HG03064 (cell line): ENCODE results near the gene SLC43A2.

ENCODE experiments used
- ATAC-seq: cut with Tn5 transposase; IDR thresholded peaks from one replicate; pipeline ENCODE4 v1.9.1; 2021; ENCODE audit warnings: low read depth; ENCODE audit not compliant: unreplicated experiment

The SLC43A2 gene

DNA sequence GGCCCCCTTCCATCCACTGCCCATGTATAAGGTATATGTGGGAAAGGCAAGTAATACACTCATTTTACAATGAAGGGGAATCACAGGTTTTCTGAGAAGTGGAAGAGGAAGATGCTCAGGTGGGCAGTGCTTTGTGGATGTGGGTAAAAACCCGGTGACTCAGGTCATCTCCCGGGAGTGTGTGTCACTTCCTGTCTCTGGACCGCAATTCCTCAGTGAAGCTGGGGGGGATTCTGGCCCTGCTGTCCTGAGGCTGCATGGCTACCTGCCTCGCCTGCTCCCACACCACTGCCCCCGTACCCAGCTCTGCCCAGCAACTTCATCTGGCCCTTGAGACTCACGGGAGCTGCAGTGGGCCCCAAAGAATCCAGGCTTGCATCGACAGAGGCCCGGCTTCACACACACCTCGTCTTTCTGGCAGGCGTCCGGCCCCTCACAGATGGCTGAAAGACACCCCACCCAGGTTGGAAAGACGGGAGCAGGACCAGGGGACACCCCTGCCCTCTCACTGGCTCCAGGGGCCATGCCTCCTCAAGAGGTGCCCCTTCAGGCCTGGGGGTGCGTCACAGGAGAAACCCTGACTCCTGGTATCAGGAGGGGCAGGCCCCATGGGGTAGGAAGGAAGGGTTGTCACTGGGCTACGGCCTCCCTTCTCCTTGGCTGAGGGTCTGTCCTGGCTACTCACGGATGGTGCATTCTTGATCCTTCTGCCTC, 16.0 kb upstream of the SLC43A2 start:
- ATAC-seq: no peak

DNA sequence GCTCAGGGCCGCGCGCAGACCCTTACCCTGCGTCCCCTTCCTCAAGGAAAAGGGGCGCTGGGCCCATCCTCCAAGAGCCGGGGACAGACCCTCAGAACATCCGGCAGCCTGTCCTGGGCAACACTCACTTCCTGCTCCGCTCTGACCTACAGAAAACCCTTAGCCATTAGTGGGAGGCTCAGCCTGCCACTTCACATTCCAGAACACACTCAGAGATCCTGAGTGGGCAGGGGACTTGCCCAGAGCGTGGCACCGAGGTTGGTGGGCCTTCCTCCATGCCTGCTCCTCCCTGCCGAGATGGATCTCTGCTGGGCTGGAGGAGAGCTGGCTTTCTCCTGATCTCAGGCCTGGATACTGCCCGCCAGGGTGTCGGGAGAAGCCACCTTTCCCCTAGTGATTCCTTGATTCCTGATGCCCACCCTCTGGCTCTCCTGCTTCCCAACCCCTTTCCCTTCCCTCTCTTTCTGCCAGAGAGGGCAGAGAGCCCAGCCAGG, 15.4 kb upstream of the SLC43A2 start:
- no peak for ATAC-seq

DNA sequence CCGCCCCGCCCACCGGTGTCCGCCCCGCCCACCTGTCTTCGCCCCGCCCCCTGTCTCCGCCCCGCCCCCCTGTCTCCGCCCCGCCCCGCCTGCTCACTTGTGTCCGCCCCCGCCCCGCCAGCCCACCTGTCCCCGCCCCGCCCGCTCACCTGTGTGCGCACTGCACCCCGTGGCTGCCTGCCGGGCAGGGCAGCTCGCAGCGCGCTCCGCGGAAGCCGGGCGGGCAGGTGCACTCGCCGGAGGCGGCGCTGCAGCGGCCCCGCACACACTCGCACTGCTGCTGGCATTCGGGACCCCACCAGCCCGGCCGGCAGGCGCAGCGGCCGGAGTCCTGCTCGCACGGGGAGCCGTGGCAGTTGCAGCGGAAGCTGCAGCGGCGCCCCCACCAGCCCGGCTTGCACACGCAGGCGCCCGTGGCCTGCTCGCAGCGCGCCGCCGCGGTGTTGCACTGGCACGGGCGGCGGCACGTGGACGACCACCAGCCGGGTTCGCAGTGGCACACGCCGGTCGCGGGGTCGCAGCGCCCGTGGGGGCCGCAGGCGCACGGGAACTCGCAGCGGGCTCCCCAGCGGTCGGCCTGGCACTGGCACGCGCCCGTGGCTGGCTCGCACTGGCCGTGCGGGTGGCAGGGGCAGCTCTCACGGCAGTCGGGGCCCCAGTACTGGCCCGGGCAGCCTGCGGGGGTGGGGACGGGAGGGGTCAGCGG, 14.8 kb upstream of the SLC43A2 start:
- ATAC-seq: no peak

DNA sequence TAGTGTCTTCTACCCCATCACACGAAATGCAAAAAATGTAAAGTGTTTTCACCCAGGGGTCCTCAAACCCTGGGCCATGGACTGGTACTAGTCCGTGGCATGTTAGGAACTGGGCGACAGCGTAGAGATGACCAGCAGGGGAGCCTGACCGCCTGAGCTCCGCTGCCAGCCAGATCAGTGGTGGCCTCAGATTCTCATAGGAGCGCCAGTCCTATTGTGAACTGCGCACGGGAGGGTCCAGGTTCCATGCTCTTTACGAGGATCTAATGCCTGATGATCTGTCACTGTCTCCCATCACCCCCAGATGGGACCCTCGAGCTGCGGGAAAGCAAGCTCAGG, 12.4 kb upstream of the SLC43A2 start:
- no peak for ATAC-seq

DNA sequence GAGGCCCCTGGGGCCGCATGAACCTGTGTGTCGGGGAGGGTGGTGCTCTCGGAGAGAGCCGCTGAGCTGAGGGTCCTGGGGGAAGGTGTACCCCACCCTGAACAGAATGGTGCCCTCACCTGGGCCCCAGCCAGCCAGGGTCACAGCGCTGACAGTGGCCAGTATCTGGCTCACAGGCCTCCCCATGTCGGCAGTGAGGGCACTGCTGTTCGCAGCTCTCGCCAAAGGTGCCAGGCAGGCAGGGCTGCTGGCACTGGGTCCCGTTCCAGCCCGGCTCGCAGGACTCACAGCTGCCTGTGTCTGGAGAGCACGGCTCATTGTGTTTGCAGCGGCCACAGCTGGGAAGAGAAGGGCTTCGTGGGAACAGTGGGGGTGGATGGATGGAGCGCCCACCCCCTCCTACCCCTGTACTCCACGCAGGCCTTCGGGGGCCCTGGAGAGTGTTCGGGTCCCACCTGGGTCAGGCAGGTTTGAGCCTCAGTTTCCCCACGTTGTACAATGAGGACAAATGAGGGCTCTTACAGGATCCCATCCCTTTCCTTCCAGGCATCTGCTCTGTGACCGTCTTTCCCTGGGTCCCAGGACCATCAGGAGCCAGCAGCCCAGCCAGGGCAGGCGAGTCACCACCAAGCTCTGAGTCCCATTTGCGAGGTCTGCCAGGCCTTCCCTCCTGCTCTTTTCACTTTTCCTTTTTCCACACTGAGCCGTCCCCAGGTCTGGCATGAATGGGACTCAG, 11.9 kb upstream of the SLC43A2 start:
- ATAC-seq: no peak

DNA sequence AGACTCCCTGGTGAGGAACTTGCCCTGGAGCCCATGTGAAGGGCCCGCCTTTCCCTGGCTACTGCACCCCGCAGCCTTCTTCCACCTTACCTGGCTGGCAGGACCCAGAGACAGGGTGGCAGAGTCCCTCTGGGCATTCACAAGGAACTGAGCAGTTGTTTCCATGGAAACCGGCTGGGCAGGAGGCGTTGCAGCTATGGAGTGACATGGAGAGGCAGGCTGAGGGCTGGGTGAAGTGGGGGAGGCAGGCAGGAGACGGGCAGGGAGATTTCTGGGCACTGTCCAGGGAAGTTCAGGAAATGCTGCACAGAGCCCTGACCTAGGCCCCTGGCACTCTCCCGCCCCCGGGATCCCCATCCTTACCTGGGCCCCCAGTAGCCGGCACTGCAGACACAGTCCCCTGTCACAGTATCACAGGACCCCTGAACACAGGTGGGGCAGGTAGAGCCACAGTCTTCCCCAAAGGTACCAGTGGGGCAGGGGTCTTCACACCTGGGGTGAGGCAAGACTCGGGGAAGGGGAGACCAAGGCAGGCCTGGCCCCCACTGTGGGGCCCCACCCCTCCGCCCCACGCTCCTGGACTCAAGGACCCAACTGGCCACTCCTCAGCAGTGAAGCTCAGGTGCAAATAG, 11.0 kb upstream of the SLC43A2 start:
- ATAC-seq: no peak

DNA sequence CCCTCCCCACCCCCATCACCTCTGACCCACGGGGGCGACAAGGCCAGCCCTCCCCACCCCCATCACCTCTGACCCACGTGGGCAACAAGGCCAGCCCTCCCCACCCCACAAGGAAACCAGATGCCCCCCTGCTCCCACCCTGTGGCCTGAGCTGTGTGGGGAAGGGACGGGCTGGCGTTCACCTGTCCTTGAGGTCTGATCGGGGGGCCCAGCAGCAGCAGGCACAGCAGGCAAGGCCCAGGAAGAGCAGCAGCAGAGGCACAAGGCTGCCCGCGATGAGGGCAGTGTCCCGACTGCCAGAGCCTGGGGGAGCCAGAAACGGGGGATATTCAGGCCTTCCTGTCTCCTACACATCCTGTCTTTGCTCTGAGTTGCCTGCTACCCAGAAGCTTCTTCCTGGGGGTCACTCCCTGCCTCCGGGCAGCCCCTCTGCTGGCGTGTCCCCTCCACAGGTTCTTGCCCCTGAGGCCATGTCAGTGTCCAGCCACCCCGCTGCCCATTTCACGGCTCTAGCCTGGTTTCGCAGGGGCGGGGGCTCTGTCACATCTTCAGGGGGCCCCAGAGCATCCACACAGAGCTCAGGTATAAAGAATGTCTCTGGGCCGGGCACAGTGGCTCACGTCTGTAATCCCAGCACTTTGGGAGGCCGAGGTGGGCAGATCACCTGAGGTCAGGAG, 10.1 kb upstream of the SLC43A2 start:
- no peak for ATAC-seq

DNA sequence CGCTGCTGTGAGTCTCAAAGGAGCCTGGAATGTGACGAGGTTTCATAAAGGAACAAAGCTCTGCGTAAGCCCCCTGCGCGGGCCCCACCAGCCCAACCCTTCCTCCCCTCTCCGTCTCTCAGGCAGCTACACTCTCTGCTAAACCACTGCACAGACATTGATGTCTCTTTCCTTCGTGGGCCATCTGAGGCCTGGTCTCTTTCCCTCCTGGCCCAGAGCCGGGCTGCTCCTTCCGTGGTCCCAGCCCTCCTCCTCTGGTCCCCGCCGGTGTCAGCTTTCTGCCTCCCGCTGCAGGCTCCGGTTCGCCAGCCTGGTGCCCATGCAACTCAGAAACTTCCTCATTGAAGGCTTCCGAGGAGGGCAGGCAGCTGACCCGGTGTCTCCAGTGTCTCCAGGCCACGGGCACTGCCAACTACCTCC, 9.5 kb upstream of the SLC43A2 start:
- no peak for ATAC-seq

DNA sequence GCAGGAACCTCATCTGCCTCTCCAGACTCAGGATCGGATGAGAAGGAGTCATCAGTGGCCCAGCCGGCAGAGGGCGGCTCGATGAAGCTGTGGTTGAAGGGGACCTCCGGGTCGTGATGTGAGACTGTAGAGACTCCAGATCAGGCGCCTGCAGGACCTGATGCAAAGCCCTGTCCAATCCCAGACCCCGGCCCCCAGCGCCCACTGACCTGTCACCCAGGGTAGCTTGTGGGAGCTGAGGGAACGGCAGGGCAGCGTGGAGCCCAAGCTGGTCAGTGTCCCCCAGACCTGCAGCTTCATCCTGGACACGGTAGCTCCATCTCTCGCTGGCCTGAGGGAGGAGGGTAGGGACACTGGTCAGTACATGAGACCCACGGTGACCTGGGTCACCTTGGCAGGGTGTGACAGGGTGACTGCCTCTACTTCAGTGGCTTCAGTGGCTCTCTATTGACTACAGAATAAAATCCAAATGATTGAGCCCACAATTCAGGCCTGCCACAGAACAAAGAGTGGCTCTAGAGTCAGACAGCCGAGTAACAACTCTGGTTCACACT, 8.2 kb upstream of the SLC43A2 start:
- ATAC-seq: no peak

DNA sequence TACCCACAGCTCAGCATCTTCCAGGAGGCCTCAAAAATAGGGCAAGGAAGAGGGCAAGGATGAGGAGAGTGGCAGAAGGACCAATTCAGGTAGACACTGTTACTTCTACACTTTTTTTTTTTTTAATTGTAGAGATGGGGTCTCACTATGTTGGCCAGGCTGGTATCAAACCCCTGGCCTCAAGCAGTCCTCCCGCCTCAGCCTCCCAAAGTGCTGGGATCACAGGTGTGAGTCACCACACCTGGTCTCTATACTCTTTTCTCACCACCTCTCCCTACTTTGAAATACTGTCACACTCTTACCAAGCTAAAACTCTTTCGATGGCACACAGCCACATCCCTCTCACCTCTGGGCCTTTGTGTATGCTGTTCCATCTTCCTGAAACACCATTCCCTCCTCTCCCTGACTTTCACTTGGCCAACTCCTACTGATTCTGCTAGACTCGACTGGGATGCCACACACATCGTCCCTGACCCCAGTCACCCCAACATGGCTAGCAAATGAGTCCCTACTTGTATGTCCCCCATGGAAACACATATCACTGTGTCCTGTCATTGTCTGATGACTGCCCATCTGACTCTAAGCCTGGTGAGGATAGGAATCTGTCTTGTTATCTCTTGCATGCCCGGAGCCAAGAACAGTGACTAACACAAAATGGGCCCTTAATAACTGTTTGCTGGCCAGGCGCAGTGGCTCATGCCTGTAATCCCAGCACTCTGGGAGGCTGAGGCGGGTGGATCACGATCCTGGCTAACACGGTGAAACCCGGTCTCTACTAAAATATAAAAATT, 7.2 kb upstream of the SLC43A2 start:
- no peak for ATAC-seq

DNA sequence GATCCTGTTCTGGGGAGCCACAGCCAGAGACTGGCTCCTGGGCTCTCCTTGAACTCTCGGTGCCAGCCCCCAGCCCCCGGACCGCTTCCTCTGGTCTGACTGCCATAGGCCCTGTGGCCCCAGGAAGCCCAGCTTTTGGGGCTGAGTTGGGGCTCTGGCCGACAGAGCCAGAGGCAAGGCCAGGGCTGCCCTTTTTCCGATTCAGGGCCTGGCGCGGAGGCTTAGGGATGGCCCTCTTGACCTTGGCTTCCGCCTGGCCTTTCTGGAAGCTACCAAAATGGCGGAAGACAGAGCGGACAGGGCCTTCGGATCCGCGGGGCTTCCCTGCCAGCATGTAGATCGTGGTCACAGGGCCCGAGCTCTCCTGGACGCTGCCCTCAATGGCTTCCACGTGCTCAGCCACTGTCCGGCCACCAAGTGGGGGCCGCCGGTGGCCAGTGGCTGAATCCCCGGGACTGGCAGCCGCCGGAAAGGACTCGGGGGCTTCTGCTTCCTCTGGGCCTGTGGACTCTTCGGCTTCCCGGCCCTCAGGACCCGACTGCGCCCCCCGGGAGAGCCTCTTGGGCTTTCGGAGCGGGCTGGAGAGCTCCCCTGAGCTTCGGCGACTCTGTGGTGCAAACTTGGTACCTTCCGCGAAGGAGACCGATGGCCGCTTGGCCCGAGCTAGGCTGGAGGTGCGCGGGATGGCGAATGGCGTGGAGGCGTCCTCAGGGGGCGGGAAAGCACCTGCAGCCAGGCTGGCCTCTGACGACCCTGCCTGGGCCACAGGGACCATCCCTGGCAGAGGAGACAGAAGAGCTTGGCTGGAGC, 6.4 kb upstream of the SLC43A2 start:
- ATAC-seq: no peak

DNA sequence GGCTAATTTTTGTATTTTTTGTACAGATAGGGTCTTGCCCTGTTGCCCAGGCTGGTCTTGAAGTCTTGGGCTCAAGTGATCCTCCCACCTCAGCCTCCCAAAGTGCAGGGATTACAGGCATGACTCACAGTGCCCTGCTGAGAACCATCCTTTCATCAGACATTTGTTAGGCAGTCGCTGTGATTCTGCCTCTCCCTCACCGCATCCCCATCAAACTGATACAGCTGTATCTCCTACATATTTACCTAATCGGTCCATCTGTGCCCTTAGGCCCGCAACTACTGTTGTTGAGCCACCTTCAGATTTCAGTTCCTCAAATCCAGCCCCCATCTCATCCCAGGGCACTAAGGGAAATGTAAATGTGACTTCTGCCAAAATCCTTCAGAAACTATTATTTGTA, 2.0 kb upstream of the SLC43A2 start:
- ATAC-seq: no peak

DNA sequence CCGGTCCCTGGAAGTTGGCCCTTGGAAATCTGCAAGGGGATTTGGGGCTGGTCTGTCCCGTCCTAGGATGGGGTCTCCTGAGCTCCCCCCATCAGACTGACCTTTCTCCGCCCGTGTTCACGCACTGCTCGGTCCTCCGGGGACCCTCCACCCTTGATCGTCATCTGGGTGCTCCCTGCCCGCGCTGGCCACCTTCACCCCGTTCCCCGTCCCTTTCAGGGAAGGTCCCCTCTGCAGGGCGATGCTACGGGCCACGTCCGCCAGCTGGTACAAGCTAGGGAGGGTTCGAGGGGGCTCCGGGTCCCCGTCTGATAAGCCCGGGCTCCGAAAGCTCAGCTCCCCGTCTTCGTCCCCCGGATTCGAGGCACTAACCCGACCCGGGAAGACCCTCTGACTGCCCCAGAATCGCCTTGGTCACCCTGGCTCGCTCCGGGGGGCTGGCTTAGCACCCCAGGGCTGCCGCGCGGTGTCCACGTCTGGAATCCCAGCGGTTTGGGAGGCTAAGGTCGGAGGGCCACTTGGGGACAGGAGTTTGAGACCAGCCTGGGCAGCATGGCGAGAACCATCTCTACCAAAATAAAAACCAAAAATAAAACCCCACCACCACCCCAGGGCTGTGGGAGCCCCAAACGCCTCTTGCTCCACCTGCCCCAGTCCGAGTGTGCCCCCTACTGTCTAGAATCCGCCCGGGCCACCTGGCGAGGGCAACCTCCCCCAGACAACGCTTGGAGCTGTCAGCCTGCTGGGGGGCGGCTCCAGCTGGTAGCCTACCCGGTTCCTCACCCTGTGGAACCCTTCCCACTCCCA, 1.1 kb upstream of the SLC43A2 start:
- no peak for ATAC-seq

DNA sequence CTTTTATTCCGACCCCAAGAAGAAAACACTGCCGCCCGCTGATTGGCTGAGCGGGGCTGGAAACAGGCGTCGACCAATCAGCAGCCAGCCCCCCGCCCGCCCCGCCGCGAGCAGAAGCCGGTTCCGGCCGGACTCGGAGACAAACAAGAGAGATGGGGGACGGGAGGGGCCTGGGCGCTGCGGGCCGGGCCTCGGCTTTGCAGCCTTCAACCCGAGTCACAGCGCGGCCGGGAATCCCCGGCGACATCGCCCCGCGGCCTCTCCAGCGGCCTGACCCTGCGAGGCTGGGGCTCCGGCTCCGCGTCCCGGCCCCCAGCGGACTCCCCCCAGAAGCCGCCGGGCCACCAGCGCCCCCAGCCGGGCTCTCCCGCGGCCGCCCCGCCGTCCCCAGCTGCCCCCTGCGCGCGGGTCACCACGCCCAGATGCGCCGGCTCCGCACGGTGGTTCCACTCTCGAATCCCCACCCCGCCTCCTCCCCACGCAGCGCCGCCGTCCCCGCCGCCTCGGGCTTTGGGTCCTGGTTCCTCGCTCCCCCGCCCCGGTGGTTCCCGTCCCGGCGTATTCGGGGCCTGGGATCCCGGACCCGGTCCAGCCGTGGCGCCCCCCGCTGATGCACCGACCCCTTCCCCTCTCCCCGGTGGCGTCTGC, 346 bp upstream of the SLC43A2 start:
- peak; percentile 36 for ATAC-seq

DNA sequence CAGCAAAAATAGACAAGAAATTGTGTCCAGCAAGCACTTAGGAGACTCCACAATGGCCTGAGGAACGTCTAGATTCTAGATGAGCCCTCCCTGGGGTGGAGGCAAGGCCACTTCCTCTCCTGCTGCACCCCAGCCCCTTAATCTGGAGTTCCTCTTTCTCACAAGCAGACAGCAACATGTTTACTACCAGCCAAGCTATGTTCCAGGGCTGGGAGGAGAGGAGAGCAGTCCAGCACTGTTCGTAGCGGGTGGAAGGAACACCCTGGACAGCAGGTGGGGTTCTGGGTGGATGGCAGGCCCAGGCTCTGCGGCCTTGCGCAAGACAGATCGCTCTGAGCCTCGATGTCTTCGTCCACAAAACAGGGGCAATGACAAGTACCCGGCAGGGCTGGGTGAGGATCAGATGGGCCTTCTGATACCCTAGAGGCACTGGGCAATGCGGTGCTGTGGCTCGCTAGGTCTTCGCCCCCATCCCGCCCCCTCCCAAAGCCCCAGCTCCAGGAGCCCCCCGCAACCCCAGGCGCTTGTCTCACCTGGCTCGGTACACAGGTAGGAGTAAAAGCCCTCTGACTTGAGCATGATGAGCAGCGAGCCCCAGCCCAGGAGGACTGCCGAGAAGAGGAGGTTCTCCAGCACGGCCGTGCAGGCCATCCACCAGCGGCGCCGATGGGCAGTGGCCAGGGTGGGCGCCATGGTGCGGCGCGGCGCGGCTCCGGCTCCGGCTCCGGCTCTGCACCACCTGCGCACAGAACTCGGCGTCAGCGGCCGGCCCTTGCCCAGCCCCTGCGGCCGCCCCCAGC, 1.3 kb downstream of the SLC43A2 start:
- no peak for ATAC-seq

DNA sequence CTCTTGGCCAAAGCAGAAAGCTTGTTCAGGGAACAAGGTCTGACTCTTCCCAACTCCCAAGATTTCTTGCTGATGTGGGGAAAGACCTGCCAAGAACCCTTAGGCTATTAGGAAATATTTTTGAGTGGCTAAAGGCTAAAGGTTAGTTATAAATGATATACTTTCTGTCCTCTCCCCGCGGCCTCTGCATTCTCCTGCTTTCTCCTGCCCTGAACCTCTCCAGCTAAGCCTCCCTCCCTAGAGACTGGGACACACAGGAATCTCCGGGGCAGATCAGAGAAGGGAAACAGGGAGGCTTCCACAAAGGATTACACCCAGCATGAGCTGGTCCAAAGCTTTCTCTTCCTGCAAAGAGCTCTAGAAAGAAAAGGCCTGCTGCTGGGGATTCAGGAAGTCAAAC, 2.3 kb downstream of the SLC43A2 start:
- ATAC-seq: no peak

DNA sequence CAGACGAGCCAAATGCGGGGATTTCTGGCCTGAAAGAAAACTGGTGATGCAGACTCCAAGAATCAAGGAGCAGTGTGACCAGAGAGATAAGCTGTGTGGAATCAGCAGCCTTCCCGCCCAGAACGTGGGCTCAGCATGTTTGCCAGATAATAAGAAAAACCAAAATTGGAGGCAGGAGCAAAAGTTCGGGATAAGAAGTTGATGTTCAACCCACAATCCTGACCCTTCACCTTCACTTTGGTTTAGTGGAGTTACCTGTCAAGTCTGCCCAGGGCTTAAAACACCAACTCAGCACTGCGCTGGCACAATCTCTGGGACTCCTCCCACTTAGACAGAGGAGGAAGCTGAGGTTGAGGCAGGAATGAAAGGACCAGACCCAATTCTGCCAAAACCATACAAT, 3.1 kb downstream of the SLC43A2 start:
- no peak for ATAC-seq
